Heart left ventricle (tissue), 13 donors: ENCODE data around the gene PARD3B.

ENCODE experiments used
- POLR2A ChIP-seq, 2 donors: fragments of 450-650 bp; IDR thresholded peaks; one replicate each; pipeline ENCODE4 v1.6.1; 2017; ENCODE audit warnings: antibody characterized with exemption in 2 of 2, mild to moderate bottlenecking in 2 of 2, moderate library complexity in 2 of 2
- TF ChIP-seq, protein P1 (sequence below), 12 donors: fragments of 200-600 bp; sonication (generic) in 4 of 12; IDR thresholded peaks; one replicate each; pipeline versions ENCODE4 v1.5.0 to v1.8.0; 2018 to 2022; ENCODE audit warnings: antibody characterized with exemption in 12 of 12, mild to moderate bottlenecking in 5 of 12
- donor health status: ischemic (EF 13 %, LVEDD 7.1; RV severe dilation, severe dysfunction).
- donor health status: DM: no; HTN: yes; CAD: no.
- donor health status: DM: no; HTN: no; CAD: no.
- donor health status: ischemic (EF 25% LVEDD 6.9; RV normal size, moderate dysfunction).
- donor health status: ischemic (EF 25% LVEDD 5.7; RV mildly dilated, moderate dysfunction).
- donor health status: ischemic (EF 35%, LVEDD 5.7; RV mildly dilated, moderate dysfunction).
- donor health status: nonischemic (EF 11% LVEDD 7.7; RV severe dilation, severe dysfunction).
- donor health status: DM: yes; HTN: yes; CAD: no.
- donor health status: PGD.
- donor health status: ischemic (EF 29% LVEDD 5.4; RV normal size, mild dysfunction).
- donor health status: nonischemic (EF 23%, LVEDD 6.1; RV moderate dilation, normal function).

DNA sequence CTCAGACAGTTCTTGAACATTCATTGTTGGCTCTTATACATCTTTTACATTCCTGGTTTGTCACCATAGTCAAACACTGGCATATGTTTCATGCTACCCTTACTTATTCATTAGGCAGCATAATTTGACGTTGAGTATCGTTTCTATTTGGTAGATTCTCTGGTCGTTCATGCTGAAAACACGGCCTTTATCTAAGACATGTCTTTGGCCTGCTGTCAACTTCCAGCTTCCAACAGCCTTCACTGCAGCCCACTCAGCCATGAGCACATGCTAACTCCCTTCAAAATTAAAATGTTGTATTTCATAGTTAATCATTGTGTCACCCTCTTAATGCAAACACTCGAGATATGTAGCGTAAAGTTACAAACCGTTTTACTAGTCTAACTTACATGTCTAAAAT is 644.0 kb downstream of the PARD3B start:
- no peak for TF ChIP-seq POLR2A (IDR thresholded peaks at IDR 0.05)
- TF ChIP-seq, protein P1, sequence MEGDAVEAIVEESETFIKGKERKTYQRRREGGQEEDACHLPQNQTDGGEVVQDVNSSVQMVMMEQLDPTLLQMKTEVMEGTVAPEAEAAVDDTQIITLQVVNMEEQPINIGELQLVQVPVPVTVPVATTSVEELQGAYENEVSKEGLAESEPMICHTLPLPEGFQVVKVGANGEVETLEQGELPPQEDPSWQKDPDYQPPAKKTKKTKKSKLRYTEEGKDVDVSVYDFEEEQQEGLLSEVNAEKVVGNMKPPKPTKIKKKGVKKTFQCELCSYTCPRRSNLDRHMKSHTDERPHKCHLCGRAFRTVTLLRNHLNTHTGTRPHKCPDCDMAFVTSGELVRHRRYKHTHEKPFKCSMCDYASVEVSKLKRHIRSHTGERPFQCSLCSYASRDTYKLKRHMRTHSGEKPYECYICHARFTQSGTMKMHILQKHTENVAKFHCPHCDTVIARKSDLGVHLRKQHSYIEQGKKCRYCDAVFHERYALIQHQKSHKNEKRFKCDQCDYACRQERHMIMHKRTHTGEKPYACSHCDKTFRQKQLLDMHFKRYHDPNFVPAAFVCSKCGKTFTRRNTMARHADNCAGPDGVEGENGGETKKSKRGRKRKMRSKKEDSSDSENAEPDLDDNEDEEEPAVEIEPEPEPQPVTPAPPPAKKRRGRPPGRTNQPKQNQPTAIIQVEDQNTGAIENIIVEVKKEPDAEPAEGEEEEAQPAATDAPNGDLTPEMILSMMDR (IDR thresholded peaks at IDR 0.05), result no peak
